Right cardiac atrium (tissue), 5 donors: Measurements from ENCODE around the gene OPRM1. TPM values are rescaled to one million over a fixed set of nuclear protein-coding genes. Genes with fewer than 3 reads are reported as not detected.

Source experiments
- ATAC-seq, 2 donors: fragments of 200-7000 bp; cut with Tn5 transposase; one replicate each; pipeline versions ENCODE4 v1.8.0 to v1.9.1; 2020; ENCODE audit warnings: moderate library complexity in 2 of 2, mild to moderate bottlenecking in 1 of 2
- DNase-seq, 3 donors: peaks; one replicate each; pipeline ENCODE4 v3.0.0-alpha.2; 2020
- H3K27ac ChIP-seq: one replicate; pipeline ENCODE4 v1.5.1; 2013; ENCODE audit warnings: mild to moderate bottlenecking, low read length, control low read depth, moderate library complexity
- H3K27me3 ChIP-seq: one replicate; pipeline ENCODE4 v1.6.1; 2013; ENCODE audit not compliant: control insufficient read depth, insufficient read depth
- H3K4me1 ChIP-seq: one replicate; pipeline ENCODE4 v1.6.1; 2013; ENCODE audit warnings: low read length; ENCODE audit not compliant: control insufficient read depth, insufficient read depth
- H3K4me3 ChIP-seq: one replicate; pipeline ENCODE4 v1.5.1; 2013; ENCODE audit warnings: low read length, control low read depth
- H3K9me3 ChIP-seq: one replicate; pipeline ENCODE4 v1.6.1; 2013; ENCODE audit warnings: low read length; ENCODE audit not compliant: control insufficient read depth
- WGBS: extraction: QIAGEN DNeasy Blood & Tissue Kit; methylation state at CpG from one replicate; pipeline ENCODE4 v1.1.7; 2013; 5-methylcytosine and 5-hydroxymethylcytosine counted together
- intact Hi-C, 4 donors: fragments of 100-400 bp; cut with DNase I; formaldehyde crosslinking; loops; one replicate each; pipeline versions ENCODE4 v1.11.0 to v1.14.0; 2022 to 2023
- long read RNA-seq, 4 donors: library from polyadenylated mRNA; unstranded; transcript quantifications; one replicate each; pipeline ENCODE4 v2.0.0, GENCODE V29; 2020 to 2021
- polyA plus RNA-seq: library from polyadenylated mRNA; stranded (reverse); fragments of 200-250 nt; gene quantifications from one replicate; pipeline ENCODE4 v1.2.3, GENCODE V29; 2013
- total RNA-seq, 4 donors: library from RNA; stranded (reverse); fragmentation: NEBNext Ultra II Directional; extraction: Animal tissue kit (Norgen Biotek cat#: 25700); gene quantifications; one replicate each; pipeline ENCODE4 v1.2.1, GENCODE V29; 2021
- donor health status: healthy with polysubstance abuse.
- donor health status: DM: no; HTN: yes; CAD: no.
- donor health status: DM: no; HTN: no; CAD: no.
- donor health status: DM: no; HTN: yes; CAD: no; lungs with severe emphysema.
- donor health status: DM: yes; HTN: yes; CAD: no.

Gene OPRM1
- total RNA-seq (not detected), polyA plus RNA-seq (not detected)
- long read RNA-seq, donor 1: 0 reads
- long read RNA-seq, donor 2: 0 reads
- long read RNA-seq, donor 3: 0 reads
- long read RNA-seq, donor 4: 0 reads

DNA sequence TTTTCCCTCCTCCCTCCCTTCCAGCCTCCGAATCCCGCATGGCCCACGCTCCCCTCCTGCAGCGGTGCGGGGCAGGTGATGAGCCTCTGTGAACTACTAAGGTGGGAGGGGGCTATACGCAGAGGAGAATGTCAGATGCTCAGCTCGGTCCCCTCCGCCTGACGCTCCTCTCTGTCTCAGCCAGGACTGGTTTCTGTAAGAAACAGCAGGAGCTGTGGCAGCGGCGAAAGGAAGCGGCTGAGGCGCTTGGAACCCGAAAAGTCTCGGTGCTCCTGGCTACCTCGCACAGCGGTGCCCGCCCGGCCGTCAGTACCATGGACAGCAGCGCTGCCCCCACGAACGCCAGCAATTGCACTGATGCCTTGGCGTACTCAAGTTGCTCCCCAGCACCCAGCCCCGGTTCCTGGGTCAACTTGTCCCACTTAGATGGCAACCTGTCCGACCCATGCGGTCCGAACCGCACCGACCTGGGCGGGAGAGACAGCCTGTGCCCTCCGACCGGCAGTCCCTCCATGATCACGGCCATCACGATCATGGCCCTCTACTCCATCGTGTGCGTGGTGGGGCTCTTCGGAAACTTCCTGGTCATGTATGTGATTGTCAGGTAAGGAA lies at the start of gene OPRM1:
Gene OPRM1 (plus strand): TSS at position 10 of the 612 bp plus-strand sequence. CDS start 305 bp downstream, at position 315.
- H3K27me3 ChIP-seq: no peaks in the 10 kb centered on the region
- peak; percentile 40 to 69 (median 56) for DNase-seq
- no peak within 1 kb of the TSS for H3K27ac ChIP-seq
- intact Hi-C loops: no loop called here
- no peak for ATAC-seq
- no peaks in the 10 kb centered on the region for H3K9me3 ChIP-seq
- H3K4me1 ChIP-seq: no peaks in the 10 kb centered on the region
- 4% methylated on average over 38 of the region's 38 CpGs for WGBS
- no peak within 1 kb of the TSS for H3K4me3 ChIP-seq

DNA sequence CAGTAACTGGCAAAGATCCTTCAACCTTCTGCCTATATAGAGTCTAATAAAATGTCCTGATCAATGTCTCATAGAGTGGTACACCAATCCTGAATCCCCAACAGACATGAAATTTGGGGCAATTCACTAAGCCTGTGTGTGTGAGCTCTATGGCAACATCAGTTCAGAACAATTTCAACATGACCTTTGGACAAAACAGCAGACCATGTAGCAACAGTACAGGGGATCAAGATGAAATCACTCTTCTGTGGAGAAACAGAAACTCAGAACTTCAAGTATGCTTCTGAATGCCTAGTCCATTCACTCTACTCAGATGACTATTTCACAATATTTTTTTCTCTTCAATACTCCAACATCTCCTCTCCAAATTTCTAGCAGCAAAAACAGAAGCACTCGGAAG lies 49.1 kb upstream of the OPRM1 start:
- no peak overlapping the region for H3K4me3 ChIP-seq
- H3K4me1 ChIP-seq: no peaks in the 10 kb centered on the region
- no peak overlapping the region for H3K27ac ChIP-seq
- ATAC-seq: peak; percentile 42 to 54
- 77% methylated on average over 1 of the region's 1 CpG for WGBS
- no peaks in the 10 kb centered on the region for H3K9me3 ChIP-seq
- no peak for DNase-seq
- H3K27me3 ChIP-seq: no peaks in the 10 kb centered on the region
- intact Hi-C loops: no loop called here

DNA sequence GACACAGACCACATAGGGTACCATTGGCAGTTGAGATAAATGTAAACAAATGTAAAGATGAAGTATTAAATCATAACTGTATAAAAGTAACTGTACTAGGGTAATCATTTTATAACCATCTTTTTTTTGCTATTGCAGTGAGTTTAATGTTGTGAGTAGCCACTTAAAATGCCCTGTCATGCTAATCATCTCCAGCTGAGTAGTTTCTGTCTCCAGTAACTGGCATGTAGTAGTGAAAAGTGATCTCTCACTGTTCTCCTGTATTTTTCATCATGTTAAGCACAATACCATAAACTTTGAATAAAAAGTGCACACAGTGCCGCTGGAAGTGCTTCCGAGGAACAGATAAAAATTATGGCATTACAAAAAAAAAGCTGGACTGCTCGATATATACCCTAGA lies 45.0 kb upstream of the OPRM1 start:
- Histone ChIP-seq H3K4me1 (no peaks in the 10 kb centered on the region), H3K9me3 (no peaks in the 10 kb centered on the region), H3K4me3 (no peak overlapping the region), H3K27me3 (no peaks in the 10 kb centered on the region), H3K27ac (no peak overlapping the region)
- intact Hi-C loops: no loop called here
- DNase-seq (no peak), ATAC-seq (no peak)
- 76% methylated on average over 3 of the region's 3 CpGs for WGBS

DNA sequence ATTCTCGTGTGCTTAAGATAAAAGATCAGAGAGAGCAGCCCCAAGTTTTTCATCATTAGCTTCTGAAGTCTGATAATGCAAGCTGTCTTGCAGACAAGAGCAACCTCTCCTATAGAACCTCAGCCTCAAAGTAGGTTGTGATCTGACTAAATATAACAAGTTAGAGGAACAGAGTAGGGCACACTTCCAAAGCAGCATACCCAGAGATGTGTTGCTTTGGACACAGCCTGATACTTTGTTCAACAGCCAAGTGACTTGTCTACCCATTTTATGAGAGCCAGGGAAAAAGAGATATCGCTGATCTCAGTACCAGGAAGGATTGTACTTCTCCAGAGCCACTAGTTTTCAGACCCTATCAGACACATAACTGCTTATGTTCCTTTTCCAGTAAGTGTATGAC lies 44.2 kb upstream of the OPRM1 start:
- Histone ChIP-seq H3K4me1 (no peaks in the 10 kb centered on the region), H3K27me3 (no peaks in the 10 kb centered on the region), H3K27ac (no peak overlapping the region), H3K4me3 (no peak overlapping the region), H3K9me3 (no peaks in the 10 kb centered on the region)
- no peak for DNase-seq
- intact Hi-C loops: no loop called here
- 55% methylated on average over 2 of the region's 2 CpGs for WGBS
- ATAC-seq: no peak

DNA sequence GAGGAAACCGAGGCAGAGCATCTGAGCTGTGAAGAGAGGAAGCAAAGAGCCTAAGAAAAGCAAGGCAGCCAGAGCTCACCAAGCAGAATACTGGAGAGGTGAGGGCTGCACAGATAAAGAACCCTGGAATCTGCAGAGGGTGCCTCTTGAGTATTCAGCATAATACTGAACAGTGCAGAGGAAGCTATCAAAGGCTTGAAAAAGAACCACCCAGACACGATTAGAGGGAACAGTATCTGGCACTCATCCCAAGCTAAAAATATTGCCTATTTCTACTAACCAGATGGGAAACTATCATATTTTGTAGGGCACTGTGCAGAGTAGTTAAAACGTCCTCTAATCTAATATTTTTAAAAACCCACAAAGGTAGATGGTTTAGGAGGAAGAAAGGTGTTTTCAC lies 41.8 kb upstream of the OPRM1 start:
- Histone ChIP-seq H3K9me3 (no peaks in the 10 kb centered on the region), H3K4me3 (no peak overlapping the region), H3K27ac (no peak overlapping the region), H3K27me3 (no peaks in the 10 kb centered on the region), H3K4me1 (no peaks in the 10 kb centered on the region)
- 17% methylated on average over 3 of the region's 3 CpGs for WGBS
- intact Hi-C loops: no loop called here
- no peak for DNase-seq
- no peak for ATAC-seq

DNA sequence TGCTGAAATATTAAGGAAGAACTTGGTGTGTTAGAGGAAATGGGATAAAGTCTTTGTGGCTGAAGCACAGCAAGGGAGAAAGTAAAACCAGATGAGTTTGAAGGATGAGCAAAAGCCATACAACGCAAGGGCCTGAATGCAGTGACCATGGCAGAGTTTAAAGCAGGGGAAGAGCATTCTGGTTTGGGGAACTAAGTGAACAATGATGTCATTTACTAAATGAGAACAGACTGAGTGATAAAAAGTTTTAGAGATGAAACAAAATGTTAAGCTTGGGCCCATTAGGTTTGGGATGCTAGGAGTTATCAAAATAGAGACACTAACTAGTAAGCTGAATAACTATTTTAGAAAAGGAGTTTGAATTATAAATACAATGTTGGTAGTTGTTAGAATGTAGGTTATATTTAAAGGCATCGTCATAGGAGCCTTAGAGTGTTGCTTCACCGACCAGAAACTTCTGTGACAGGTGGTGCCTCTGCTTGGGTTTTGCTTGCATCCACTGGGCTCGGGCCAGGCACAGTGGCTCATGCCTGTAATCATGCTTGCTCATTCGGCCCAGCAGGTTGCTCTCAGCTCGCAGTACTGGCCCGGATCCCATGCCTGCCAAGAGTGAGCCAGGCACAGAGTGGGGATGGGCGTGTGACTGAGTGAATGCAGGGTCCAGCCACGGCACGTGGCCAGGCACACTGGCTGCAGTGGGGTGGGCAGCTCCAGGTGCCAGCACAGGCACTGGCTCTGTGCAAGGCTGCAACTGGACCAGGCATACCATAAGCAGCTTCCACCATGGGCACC lies 37.4 kb upstream of the OPRM1 start:
- no peaks in the 10 kb centered on the region for H3K9me3 ChIP-seq
- no peak overlapping the region for H3K27ac ChIP-seq
- no peak overlapping the region for H3K4me3 ChIP-seq
- intact Hi-C loops: no loop called here
- H3K4me1 ChIP-seq: no peaks in the 10 kb centered on the region
- H3K27me3 ChIP-seq: no peaks in the 10 kb centered on the region
- DNase-seq: no peak
- ATAC-seq: peak in 1 of 2 donors; percentile 31
- 83% methylated on average over 10 of the region's 10 CpGs for WGBS

DNA sequence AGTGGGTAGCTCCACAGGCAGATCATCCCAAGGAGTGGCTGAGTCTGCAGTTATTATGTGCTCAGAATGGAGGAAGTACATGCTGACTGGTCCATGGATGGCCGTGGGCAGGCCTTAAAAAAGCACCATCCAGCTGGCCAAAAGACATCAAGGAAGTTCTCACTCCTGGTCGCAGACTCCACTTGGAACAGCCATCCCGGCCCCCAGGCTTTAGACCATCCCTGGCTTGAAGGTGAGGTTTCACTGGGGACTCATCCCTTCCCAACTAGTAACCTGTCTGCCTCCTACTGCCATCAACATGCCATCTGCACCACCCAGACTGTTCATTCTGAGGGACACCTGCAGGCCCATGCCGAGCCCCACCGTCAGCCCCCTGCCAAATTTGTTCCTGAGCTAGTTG lies 36.1 kb upstream of the OPRM1 start:
- ATAC-seq (no peak), DNase-seq (no peak)
- Histone ChIP-seq H3K4me1 (no peaks in the 10 kb centered on the region), H3K9me3 (no peaks in the 10 kb centered on the region), H3K27ac (no peak overlapping the region), H3K27me3 (no peaks in the 10 kb centered on the region), H3K4me3 (no peak overlapping the region)
- WGBS: 80% methylated on average over 5 of the region's 5 CpGs
- intact Hi-C loops: no loop called here

DNA sequence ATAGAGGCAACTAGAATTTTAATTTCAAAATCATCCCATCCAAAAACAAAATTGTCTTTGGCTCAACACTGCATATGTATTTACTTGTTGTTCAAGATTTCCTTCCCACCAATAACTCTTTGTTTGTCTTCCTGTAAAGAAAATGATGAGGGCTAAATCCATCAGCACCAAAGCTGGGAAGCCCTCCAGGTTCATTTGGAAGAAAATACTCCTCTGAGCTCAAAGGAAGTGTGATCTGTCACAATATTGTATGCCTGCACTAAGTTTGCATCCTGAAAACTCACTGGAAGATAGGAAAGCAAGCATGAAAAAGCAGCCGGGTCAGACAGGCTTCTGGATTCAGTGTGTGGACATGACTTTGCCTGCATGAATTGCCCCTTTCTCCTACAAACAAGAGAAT lies 28.7 kb upstream of the OPRM1 start:
- DNase-seq: no peak
- Histone ChIP-seq H3K9me3 (no peaks in the 10 kb centered on the region), H3K27me3 (no peaks in the 10 kb centered on the region), H3K27ac (no peak overlapping the region), H3K4me1 (no peaks in the 10 kb centered on the region), H3K4me3 (no peak overlapping the region)
- 49% methylated on average over 1 of the region's 1 CpG for WGBS
- ATAC-seq: no peak
- intact Hi-C loops: no loop called here

DNA sequence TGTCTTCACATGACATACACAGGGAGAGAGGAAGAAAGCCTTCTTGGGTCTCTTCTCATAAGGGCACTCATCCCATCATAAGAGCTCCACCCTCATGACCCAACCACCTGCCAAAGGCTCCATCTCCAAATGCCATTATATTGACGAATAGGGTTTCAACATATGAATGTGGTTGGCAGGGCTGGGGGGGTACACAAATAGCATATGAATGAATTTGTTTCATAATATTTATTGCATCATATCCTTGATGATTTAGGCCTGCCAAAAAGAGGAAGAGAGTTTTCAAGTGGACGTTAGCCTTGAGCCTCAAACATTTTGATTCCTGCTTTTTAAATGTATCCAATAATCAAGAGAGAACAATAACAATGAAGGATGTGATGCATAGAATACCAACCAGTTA lies 26.2 kb upstream of the OPRM1 start:
- intact Hi-C loops: no loop called here
- no peak for DNase-seq
- H3K4me3 ChIP-seq: no peak overlapping the region
- ATAC-seq: no peak
- no peaks in the 10 kb centered on the region for H3K9me3 ChIP-seq
- H3K27ac ChIP-seq: no peak overlapping the region
- no peaks in the 10 kb centered on the region for H3K4me1 ChIP-seq
- 60% methylated on average over 2 of the region's 2 CpGs for WGBS
- no peaks in the 10 kb centered on the region for H3K27me3 ChIP-seq

DNA sequence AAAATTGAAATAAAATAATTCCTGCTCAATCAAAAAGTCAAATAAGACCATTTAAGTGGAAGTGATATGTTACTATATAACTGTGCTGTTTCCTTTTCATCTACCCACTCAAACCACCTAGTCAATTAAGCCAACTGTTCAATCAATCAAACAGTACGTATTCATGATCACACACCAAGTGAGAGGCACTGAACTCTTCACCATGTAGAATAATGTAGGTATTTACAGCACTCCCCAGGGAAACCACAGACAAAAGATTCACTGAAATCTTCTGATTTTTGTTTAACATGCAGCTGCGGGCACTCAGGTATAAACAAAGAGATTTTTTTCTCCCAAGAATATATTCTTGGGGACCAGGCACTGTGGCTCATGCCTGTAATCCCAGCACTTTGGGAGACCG lies 21.3 kb upstream of the OPRM1 start:
- ATAC-seq (no peak), DNase-seq (no peak)
- H3K4me3 ChIP-seq: no peak overlapping the region
- intact Hi-C loops: no loop called here
- no peaks in the 10 kb centered on the region for H3K27me3 ChIP-seq
- no peak overlapping the region for H3K27ac ChIP-seq
- no peaks in the 10 kb centered on the region for H3K4me1 ChIP-seq
- 72% methylated on average over 3 of the region's 3 CpGs for WGBS
- no peaks in the 10 kb centered on the region for H3K9me3 ChIP-seq

DNA sequence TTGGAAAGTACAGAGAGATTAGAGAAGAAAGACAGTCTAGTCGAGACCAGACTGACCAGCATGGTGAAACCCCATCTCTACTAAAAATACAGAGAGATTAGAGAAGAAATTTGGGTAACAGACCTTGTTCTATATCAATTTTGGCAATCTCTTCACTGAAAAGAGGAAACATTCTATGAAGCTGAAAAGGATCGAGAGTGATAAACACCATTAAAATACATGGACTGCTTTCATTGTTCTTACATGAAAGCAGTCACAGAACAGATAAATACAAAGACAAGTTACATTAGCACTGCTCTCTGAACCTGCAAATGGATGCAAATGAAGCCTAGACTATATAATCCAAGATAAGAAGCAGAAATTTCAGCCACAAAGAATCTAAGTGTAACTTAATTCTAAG lies 8.4 kb upstream of the OPRM1 start:
- Histone ChIP-seq H3K4me1 (no peaks in the 10 kb centered on the region), H3K9me3 (no peaks in the 10 kb centered on the region), H3K4me3 (no peak overlapping the region), H3K27ac (no peak overlapping the region), H3K27me3 (no peaks in the 10 kb centered on the region)
- 46% methylated on average over 2 of the region's 2 CpGs for WGBS
- DNase-seq (no peak), ATAC-seq (no peak)
- intact Hi-C loops: no loop called here
